HEK293 (cell line): ENCODE results near the gene GRK3.

ENCODE experiments used
- ZNF629 ChIP-seq: fragments of 450-650 bp; formaldehyde crosslinking; IDR thresholded peaks from 2 replicates; pipeline ENCODE4 v1.5.1; 2017; ENCODE audit warnings: missing biosample characterization, missing genetic modification characterization
- TF ChIP-seq, protein P1 (sequence below): fragments of 450-650 bp; formaldehyde crosslinking; IDR thresholded peaks from 2 replicates; pipeline ENCODE4 v1.5.1; 2016; ENCODE audit warnings: missing biosample characterization, missing genetic modification characterization

DNA sequence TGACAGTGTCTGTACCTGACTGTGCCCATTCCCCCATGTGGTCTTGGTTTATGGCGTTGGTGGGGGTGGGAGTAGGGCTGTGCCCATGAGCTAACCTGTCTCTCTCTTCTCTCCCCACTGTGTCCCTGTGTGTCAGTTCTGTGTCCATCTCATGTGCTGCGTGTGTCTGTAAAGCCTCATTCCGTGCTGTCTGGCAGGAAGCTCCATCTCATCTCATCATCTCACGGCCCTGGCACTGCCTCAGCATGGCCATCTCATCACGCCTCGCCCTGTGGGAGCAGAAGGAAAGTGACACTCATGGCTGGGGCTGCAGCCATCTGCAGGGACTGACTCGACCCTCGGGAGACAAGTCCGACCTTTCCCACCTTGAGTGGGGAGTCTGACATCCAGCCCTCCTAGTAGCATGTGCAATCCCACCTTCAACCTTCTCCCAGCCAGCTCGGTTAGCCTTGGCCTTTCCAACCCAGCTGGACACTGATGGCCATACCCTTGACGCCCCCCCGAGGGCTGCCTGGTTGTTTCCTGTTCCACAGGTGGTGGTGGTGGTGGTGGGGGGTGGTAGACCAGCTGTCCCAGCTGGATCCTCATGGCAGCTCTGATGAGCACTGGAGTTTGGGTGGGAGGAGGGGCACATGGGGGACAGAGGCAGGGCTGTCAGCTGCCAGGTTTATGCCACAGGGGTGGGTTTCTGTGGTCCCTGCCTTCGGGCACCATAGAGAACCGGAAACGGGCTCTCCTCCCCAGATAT, 196.5 kb downstream of the GRK3 start:
- no peak for TF ChIP-seq ZNF629 (tag by site-specific recombination)
- TF ChIP-seq, protein P1, sequence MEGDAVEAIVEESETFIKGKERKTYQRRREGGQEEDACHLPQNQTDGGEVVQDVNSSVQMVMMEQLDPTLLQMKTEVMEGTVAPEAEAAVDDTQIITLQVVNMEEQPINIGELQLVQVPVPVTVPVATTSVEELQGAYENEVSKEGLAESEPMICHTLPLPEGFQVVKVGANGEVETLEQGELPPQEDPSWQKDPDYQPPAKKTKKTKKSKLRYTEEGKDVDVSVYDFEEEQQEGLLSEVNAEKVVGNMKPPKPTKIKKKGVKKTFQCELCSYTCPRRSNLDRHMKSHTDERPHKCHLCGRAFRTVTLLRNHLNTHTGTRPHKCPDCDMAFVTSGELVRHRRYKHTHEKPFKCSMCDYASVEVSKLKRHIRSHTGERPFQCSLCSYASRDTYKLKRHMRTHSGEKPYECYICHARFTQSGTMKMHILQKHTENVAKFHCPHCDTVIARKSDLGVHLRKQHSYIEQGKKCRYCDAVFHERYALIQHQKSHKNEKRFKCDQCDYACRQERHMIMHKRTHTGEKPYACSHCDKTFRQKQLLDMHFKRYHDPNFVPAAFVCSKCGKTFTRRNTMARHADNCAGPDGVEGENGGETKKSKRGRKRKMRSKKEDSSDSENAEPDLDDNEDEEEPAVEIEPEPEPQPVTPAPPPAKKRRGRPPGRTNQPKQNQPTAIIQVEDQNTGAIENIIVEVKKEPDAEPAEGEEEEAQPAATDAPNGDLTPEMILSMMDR (tag by site-specific recombination) = no peak
